VCaP (cell line): ENCODE data around the gene BCL6.

Source experiments
- H3K27ac ChIP-seq: fragments of 450-650 bp; 2 replicates; pipeline ENCODE4 v1.5.1; 2017
- TF ChIP-seq, protein P1 (sequence below): fragments of 450-650 bp; conservative IDR thresholded peaks from 2 replicates; pipeline ENCODE4 v1.5.1; 2017; ENCODE audit warnings: mild to moderate bottlenecking, moderate library complexity

BCL6 gene

GRCh38 chr3:187708696-187709095 is 36.6 kb downstream of the BCL6 start:
- TF ChIP-seq, protein P1, sequence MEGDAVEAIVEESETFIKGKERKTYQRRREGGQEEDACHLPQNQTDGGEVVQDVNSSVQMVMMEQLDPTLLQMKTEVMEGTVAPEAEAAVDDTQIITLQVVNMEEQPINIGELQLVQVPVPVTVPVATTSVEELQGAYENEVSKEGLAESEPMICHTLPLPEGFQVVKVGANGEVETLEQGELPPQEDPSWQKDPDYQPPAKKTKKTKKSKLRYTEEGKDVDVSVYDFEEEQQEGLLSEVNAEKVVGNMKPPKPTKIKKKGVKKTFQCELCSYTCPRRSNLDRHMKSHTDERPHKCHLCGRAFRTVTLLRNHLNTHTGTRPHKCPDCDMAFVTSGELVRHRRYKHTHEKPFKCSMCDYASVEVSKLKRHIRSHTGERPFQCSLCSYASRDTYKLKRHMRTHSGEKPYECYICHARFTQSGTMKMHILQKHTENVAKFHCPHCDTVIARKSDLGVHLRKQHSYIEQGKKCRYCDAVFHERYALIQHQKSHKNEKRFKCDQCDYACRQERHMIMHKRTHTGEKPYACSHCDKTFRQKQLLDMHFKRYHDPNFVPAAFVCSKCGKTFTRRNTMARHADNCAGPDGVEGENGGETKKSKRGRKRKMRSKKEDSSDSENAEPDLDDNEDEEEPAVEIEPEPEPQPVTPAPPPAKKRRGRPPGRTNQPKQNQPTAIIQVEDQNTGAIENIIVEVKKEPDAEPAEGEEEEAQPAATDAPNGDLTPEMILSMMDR, result no peak

GRCh38 chr3:187706971-187707370 is 38.3 kb downstream of the BCL6 start:
- TF ChIP-seq, protein P1, result no peak
- no peak overlapping the region for H3K27ac ChIP-seq

More at GRCh38 chr3:187708696-187709095, 36.6 kb downstream of the BCL6 start:
- H3K27ac ChIP-seq, result no peak overlapping the region

DNA sequence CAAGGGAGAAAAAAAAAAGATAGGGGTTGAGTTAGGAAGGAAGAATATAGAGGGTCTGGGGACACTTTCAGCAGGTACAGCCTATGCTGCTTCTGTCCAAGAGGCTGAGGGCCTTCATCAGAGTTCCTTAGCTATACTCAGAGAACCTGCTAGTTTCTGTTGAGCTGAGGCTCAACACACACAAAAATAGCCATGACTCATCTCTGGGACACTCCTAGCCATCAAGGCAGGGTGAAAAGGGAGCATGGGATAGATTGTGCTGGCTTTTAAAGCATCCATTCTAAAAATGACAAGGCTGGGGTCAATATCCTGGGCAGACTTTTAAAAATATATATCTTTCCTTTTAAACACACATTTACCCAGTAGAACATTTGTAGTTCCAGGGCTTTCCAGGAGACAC is 40.1 kb downstream of the BCL6 start:
- H3K27ac ChIP-seq, result no peak overlapping the region
- TF ChIP-seq, protein P1, result no peak

DNA sequence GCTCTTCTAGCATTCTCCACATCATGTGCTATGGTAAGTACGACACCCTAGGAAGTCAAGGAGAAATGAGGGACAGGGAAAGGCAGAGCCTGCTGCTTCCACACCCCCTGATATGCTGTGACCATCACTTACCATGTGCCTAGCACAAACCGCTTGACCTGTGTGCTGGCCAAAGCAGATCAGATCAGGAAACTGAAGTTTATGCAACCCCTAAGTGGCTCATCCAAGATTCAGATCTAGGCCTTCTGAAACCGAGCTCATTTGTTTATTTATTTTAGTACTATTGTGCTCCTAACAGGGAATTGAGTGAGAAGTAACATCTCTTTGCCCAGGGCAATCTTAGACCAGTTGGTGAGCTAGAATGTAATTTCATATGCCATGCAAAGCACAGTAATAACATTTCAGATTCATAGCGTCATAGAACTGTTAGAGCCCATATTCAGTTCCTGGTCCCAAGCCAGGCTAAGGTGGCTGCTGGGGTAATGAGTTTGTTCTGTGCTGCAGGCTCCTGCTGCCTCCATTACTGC is 42.7 kb downstream of the BCL6 start, which contains the start of gene RTP2:
TSS of gene RTP2 (minus strand) at position 51 of the 527 bp plus-strand sequence. CDS start 429 bp downstream, outside the sequence.
- TF ChIP-seq, protein P1, result no peak
- H3K27ac ChIP-seq, result no peak within 1 kb of the TSS

DNA sequence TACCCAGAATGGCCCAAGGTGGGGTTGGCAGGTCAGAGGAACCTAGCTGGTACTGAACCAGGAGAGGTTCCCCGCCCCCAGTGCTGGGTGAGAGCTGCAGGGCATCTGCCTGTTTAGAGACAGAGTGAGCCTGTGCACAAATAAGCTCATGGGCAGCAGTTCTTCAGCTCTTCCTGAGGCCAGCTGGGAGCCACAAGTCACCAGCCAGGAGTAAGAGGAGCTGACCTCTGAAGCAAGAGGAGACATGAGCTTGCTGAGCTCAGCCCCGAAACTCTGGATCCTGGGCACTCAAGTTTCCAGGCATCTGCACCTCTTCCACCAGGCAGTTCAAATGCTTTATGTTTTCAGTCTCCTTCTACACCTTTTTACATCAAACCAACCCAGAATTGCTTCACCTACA is 45.0 kb downstream of the BCL6 start:
- TF ChIP-seq, protein P1, result no peak
- no peak overlapping the region for H3K27ac ChIP-seq

DNA sequence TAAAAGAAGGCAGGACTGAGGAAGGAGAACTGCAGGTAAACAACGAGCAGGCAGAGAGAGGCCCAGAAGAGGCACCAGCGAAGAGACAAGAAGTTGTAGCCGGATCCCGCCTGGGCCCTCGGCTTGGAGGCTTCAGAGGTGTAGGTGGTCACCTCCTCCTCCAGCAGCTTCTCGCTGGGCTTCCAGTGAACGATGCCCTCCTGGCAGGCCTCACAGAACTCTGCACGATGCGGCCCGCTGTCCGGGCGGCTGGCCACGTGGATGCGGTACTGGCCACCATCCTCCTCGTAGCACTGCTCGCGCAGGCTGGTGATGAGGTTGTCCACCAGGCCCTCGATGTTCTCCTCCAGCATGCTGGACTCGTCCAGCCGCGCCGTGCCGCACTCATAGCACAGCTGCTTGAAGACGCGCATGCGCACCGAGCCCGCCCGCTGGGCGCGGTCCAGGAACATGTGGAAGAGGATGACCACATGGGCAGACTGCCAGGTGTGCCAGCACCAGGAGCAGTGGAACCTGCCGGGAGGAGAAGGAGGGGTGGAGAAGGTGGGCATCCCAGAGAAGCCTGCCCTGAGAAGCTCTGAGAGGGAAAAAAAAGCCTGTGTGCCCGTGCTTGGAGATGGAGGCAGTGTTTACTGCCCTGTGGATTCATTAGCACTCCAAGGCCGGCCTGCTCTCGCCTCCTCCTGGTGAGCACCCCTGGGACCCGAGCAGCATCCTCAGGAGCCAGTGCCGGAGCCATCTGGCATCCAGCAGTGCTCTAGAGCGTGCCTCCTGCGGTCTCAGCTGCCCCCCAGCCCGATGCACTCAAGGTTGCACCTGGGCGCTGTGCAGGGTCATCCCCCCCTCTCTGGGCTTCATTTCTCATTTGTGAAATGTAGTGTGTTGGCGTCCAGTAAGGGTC is 46.5 kb downstream of the BCL6 start:
- no peak overlapping the region for H3K27ac ChIP-seq
- TF ChIP-seq, protein P1, result no peak

DNA sequence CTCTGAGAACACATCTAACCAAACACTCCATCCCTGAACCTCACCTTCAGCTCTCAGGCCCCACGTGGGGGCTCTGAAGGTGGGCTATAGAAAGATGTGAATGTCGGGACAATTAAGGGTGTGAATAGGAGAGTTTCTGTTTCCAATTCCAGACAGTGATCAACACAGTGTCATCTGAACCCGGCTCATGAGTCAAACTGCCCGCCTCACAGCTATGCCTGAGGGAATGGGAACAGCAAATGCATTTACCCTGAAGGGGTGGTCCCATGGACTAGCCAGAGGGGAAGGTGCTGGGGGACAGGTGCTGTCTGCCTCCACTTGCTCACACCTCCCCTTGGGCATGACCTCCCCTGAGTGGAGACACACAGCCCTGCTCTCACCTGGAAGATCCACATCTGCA is 49.2 kb downstream of the BCL6 start:
- H3K27ac ChIP-seq, result no peak overlapping the region
- TF ChIP-seq, protein P1, result no peak
